ENCODE data around the gene NDUFAF2. TPM values are rescaled to one million over a fixed set of nuclear protein-coding genes. Genes with fewer than 3 reads are reported as not detected.

Gene NDUFAF2
- total RNA-seq, 1 donor from 2014 or later: 38.3 TPM

DNA sequence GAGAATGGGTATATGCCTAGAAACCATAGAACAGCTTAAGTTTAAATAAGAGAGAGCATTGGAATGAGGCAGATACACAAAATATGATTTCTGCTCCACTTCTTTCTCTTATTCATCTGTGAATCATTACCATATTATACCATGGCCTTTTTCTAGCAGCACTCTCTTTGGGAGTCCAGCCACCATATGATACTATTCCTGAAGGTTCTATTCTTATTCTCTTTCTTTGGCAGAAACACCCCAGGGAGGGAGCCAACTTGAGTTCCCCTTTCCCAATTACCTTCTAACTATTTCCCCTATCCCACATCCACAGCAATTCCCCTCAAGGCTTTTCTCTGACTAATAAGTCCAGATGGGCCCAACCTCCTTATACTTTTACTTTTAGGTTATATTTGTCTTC is 55.9 kb downstream of the NDUFAF2 start:
- no peaks in the 10 kb centered on the region for H3K9me3 ChIP-seq
- intact Hi-C loops (cut with DNase I): no loop called here
- TF ChIP-seq, protein P1, sequence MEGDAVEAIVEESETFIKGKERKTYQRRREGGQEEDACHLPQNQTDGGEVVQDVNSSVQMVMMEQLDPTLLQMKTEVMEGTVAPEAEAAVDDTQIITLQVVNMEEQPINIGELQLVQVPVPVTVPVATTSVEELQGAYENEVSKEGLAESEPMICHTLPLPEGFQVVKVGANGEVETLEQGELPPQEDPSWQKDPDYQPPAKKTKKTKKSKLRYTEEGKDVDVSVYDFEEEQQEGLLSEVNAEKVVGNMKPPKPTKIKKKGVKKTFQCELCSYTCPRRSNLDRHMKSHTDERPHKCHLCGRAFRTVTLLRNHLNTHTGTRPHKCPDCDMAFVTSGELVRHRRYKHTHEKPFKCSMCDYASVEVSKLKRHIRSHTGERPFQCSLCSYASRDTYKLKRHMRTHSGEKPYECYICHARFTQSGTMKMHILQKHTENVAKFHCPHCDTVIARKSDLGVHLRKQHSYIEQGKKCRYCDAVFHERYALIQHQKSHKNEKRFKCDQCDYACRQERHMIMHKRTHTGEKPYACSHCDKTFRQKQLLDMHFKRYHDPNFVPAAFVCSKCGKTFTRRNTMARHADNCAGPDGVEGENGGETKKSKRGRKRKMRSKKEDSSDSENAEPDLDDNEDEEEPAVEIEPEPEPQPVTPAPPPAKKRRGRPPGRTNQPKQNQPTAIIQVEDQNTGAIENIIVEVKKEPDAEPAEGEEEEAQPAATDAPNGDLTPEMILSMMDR (IDR thresholded peaks at IDR 0.05): no peak

DNA sequence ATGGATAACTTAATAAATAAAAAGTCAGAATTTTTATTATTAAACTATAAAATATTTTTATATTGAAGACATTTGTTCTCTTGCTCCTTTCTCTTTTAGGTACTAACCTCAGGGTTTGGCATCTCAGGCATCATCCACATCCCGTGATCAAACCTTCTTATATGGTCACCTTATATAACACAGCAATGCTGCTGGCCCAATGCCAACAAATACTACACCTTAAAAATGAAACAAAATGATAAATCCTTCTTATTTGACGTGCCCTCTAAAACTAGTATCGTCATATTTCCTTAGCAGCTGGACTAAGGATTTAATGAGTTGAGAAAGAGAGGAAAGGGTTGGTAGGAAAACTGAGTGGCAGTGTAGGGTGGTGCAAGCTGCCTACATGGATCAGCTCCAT is 56.6 kb downstream of the NDUFAF2 start:
- TF ChIP-seq, protein P1 (IDR thresholded peaks at IDR 0.05): no peak
- no peak overlapping the region for H3K4me3 ChIP-seq
- H3K27ac ChIP-seq: peak overlapping the region in 1 of 2 donors; percentile 29
- DNase-seq (ENCODE audit: low spot score in 2 of 2): no peak
- no peaks in the 10 kb centered on the region for H3K27me3 ChIP-seq
- no peaks in the 10 kb centered on the region for H3K9me3 ChIP-seq
- peaks cover 4 to 26% of the 10 kb centered on the region in 2 donors for H3K4me1 ChIP-seq
- intact Hi-C loops (cut with DNase I): no loop called here
- H3K36me3 ChIP-seq: no peaks in the 10 kb centered on the region

More for the DNA sequence above, 55.9 kb downstream of the NDUFAF2 start:
- Histone ChIP-seq H3K27ac (peak overlapping the region in 1 of 2 donors; percentile 29), H3K36me3 (no peaks in the 10 kb centered on the region), H3K27me3 (no peaks in the 10 kb centered on the region), H3K4me1 (peaks cover 4 to 28% of the 10 kb centered on the region in 2 donors), H3K4me3 (no peak overlapping the region)
- no peak for DNase-seq (ENCODE audit: low spot score in 2 of 2)

DNA sequence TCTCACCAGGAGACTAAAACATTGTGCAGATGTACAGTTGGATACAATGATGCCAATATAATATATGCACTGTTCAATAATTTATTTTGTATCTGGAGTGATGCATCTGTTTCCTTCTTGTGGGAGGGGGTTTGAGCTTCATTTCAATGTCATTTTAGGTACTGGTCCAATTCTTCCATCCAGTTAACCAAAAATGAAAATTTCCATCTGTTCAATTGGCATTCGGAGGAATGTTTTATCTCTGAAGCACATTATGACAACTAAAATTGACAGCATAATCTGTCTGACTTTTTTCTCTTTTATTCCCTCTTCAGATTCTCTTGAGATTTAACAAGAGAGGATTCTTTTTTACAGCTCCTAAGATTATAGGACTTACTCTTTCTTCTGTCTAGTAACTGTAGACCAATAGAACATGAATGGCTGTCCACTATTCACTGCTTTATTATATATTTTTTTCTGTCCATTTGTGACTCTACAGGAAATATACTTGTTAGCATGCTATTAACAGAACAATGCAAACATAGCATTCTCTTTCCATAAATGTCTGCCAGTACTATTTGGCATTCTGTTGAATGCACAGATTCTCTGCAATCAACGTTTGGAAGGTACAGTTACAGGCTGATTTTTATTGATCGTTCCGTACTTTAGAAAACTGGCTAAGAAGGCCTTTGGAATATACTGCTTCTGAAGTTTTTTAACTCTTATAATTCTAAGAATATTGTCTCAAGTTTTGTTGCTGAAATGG is 57.8 kb downstream of the NDUFAF2 start:
- H3K36me3 ChIP-seq: no peaks in the 10 kb centered on the region
- H3K4me3 ChIP-seq: no peak overlapping the region
- peaks cover 4 to 22% of the 10 kb centered on the region in 2 donors for H3K4me1 ChIP-seq
- DNase-seq (ENCODE audit: low spot score in 2 of 2): no peak
- no peaks in the 10 kb centered on the region for H3K27me3 ChIP-seq
- TF ChIP-seq, protein P1 (IDR thresholded peaks at IDR 0.05): no peak
- no peaks in the 10 kb centered on the region for H3K9me3 ChIP-seq
- intact Hi-C loops (cut with DNase I): no loop called here
- H3K27ac ChIP-seq: no peak overlapping the region

DNA sequence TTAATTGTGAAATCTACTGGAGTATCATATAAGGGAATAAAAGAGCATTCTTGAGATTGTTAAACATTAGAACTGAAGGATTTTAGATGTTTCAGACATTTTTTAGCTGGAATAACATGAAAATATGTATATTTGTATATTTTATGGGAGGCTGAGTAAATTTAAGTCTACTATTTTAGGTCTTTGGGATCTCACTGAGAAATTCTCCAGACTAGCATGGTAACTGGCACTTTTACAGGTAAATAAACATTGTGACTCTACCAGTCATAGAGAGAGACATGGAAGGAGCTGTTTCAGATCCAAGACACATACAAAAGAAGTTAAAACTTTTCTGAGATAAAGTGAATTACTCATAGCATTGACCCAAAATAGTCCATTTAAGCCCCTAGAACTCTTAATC is 59.4 kb downstream of the NDUFAF2 start:
- H3K4me3 ChIP-seq: peak overlapping the region in 1 of 2 donors; percentile 17
- TF ChIP-seq, protein P1 (IDR thresholded peaks at IDR 0.05): no peak
- H3K4me1 ChIP-seq: peaks cover 4 to 15% of the 10 kb centered on the region in 2 donors
- no peaks in the 10 kb centered on the region for H3K27me3 ChIP-seq
- no peaks in the 10 kb centered on the region for H3K36me3 ChIP-seq
- no peak for DNase-seq (ENCODE audit: low spot score in 2 of 2)
- H3K27ac ChIP-seq: peak overlapping the region; percentile 27 to 43
- H3K9me3 ChIP-seq: no peaks in the 10 kb centered on the region
- intact Hi-C loops (cut with DNase I): no loop called here

DNA sequence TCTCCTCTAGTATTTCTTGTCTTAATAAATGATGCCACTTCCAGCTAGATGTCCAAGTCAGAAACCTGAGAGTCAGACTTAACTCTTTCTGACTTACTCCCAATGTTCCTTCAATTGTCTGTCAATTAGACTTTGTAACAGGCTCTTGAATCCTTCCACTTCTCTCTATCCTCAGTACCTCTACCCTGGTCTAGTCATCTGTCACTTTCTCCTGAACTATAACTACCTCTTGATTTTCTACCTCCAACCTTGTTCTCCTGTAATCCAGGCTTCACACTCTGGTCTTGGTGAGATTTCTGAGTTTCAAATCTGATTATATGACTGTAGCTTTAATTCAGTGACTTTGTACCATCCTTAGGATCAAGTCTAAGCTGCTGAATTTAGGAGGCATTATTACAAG is 64.9 kb downstream of the NDUFAF2 start:
- Histone ChIP-seq H3K4me3 (no peak overlapping the region), H3K9me3 (no peaks in the 10 kb centered on the region), H3K4me1 (no peaks in the 10 kb centered on the region), H3K36me3 (no peaks in the 10 kb centered on the region), H3K27ac (peak overlapping the region in 1 of 2 donors; percentile 23), H3K27me3 (no peaks in the 10 kb centered on the region)
- TF ChIP-seq, protein P1 (IDR thresholded peaks at IDR 0.05): no peak
- DNase-seq (ENCODE audit: low spot score in 2 of 2): no peak
- intact Hi-C loops (cut with DNase I): no loop called here
